H1 (cell line): ENCODE data around the gene ACOT7. TPM values are rescaled to one million over a fixed set of nuclear protein-coding genes. Genes with fewer than 3 reads are reported as not detected.

ENCODE experiments used
- CTCF ChIA-PET: fragments of 300-600 bp; sonication (Branson Sonifier 250); formaldehyde crosslinking; loops from one replicate; lab custom pipeline; 2021; ENCODE audit not compliant: partially characterized antibody; lab: Charles Lee
- POLR2A ChIA-PET: fragments of 300-600 bp; sonication (Branson Sonifier 250); formaldehyde crosslinking; loops from one replicate; lab custom pipeline; 2021; ENCODE audit warnings: inconsistent platforms; ENCODE audit not compliant: partially characterized antibody; lab: Charles Lee
- DNase-seq, 2 experiments: peaks; one replicate each; pipeline versions ENCODE4 v3.0.0 to v3.0.0-alpha.2; 2010 to 2022; ENCODE audit warnings: low spot score in 2 of 2, low read depth in 1 of 2, mixed read lengths in 1 of 2
- FAIRE-seq: peaks from 2 replicates; lab custom pipeline; 2011; peaks lifted over from hg19 to GRCh38; lab: Jason Lieb, UNC
- H2AFZ ChIP-seq: 2 replicates; pipeline ENCODE4 v1.8.1; 2012; ENCODE audit warnings: low read length, inconsistent platforms
- H2AK5ac ChIP-seq: 2 replicates; pipeline ENCODE4 v1.6.1; 2013; ENCODE audit warnings: low read depth, low read length
- H2BK120ac ChIP-seq: replicated peaks from 2 replicates; pipeline ENCODE3; 2013; ENCODE audit warnings: low read depth, low read length, inconsistent platforms
- H2BK12ac ChIP-seq: 2 replicates; pipeline ENCODE4 v1.6.1; 2013; ENCODE audit warnings: low read depth, low read length
- H2BK15ac ChIP-seq: 2 replicates; pipeline ENCODE4 v1.6.1; 2013; ENCODE audit warnings: low read length
- H2BK20ac ChIP-seq: 2 replicates; pipeline ENCODE4 v1.6.1; 2013; ENCODE audit warnings: low read length
- H2BK5ac ChIP-seq: 2 replicates; pipeline ENCODE4 v1.6.1; 2013; ENCODE audit warnings: low read depth, low read length
- H3K14ac ChIP-seq: 2 replicates; pipeline ENCODE4 v1.6.1; 2013; ENCODE audit warnings: inconsistent platforms; ENCODE audit not compliant: insufficient read length
- H3K18ac ChIP-seq: 2 replicates; pipeline ENCODE4 v1.6.1; 2013; ENCODE audit warnings: low read length; ENCODE audit errors: extremely low read depth
- H3K23ac ChIP-seq: 2 replicates; pipeline ENCODE4 v1.6.1; 2013; ENCODE audit warnings: inconsistent platforms; ENCODE audit not compliant: insufficient read length
- H3K23me2 ChIP-seq: 2 replicates; pipeline ENCODE4 v1.6.1; 2013; ENCODE audit warnings: low read depth, low read length
- H3K27ac ChIP-seq: 2 replicates; pipeline ENCODE4 v1.6.1; 2011; ENCODE audit warnings: low read depth, low read length, inconsistent platforms
- H3K27me3 ChIP-seq, 4 experiments: replicated peaks in 1 of 4; 1 replicate in 1 of 4; 2 replicates in 3 of 4; pipeline versions ENCODE4 v1.6.1 to v1.8.1; 2011 to 2013; ENCODE audit warnings: low read length in 3 of 4, mild to moderate bottlenecking in 3 of 4, inconsistent platforms in 2 of 4, mixed read lengths in 2 of 4, moderate library complexity in 1 of 4; ENCODE audit not compliant: control insufficient read depth in 3 of 4, insufficient read depth in 3 of 4; ENCODE audit errors: extremely low read depth in 1 of 4
- H3K36me3 ChIP-seq, 4 experiments: 2 replicates each; pipeline versions ENCODE4 v1.6.1 to v1.8.1; 2011 to 2013; ENCODE audit warnings: mild to moderate bottlenecking in 4 of 4, low read length in 3 of 4, moderate library complexity in 2 of 4, control low read depth in 1 of 4, inconsistent platforms in 1 of 4; ENCODE audit not compliant: insufficient read depth in 4 of 4, control insufficient read depth in 2 of 4
- H3K4ac ChIP-seq: replicated peaks from 2 replicates; pipeline ENCODE3; 2013; ENCODE audit warnings: low read length, low read depth, mixed read lengths, inconsistent platforms; ENCODE audit not compliant: insufficient read length
- H3K4me1 ChIP-seq, 4 experiments: replicated peaks in 1 of 4; 1 replicate in 1 of 4; 2 replicates in 3 of 4; pipeline versions ENCODE4 v1.6.1 to v1.8.1; 2011 to 2013; ENCODE audit warnings: low read length in 3 of 4, inconsistent platforms in 2 of 4, mixed read lengths in 1 of 4; ENCODE audit not compliant: insufficient read depth in 4 of 4, control insufficient read depth in 3 of 4
- H3K4me2 ChIP-seq, 2 experiments: 2 replicates each; pipeline versions ENCODE4 v1.6.1 to v1.8.1; 2011 to 2013; ENCODE audit warnings: low read depth in 2 of 2, low read length in 2 of 2, control low read depth in 1 of 2, inconsistent platforms in 1 of 2, mild to moderate bottlenecking in 1 of 2; ENCODE audit not compliant: insufficient read depth in 1 of 2
- H3K4me3 ChIP-seq, 4 experiments: fragments of 200-600, 300-600 bp in 1 of 4; sonication (generic), shearing (Covaris generic), sonication (Bioruptor Twin) in 1 of 4; 2 replicates each; pipeline versions ENCODE4 v1.5.1 to v1.8.1; 2011 to 2016; ENCODE audit warnings: low read length in 4 of 4, low read depth in 3 of 4, control low read depth in 2 of 4, inconsistent platforms in 2 of 4, mild to moderate bottlenecking in 2 of 4, mixed read lengths in 1 of 4, moderate library complexity in 1 of 4; ENCODE audit not compliant: insufficient read depth in 2 of 4; ENCODE audit errors: extremely low read depth in 1 of 4
- H3K56ac ChIP-seq: replicated peaks from 2 replicates; pipeline ENCODE3; 2013; ENCODE audit warnings: low read depth, mild to moderate bottlenecking, mixed read lengths, low read length, inconsistent platforms; ENCODE audit not compliant: insufficient read length
- H3K79me1 ChIP-seq: 2 replicates; pipeline ENCODE4 v1.6.1; 2013; ENCODE audit warnings: low read depth, low read length, control low read depth
- H3K79me2 ChIP-seq, 2 experiments: 2 replicates each; pipeline versions ENCODE4 v1.6.1 to v1.8.1; 2012 to 2013; ENCODE audit warnings: low read length in 2 of 2, mild to moderate bottlenecking in 2 of 2, inconsistent platforms in 1 of 2; ENCODE audit not compliant: insufficient read depth in 2 of 2, control insufficient read depth in 1 of 2
- H3K9ac ChIP-seq, 4 experiments: replicated peaks in 1 of 4; 1 replicate in 1 of 4; 2 replicates in 3 of 4; pipeline versions ENCODE4 v1.6.1 to v1.8.1; 2011 to 2013; ENCODE audit warnings: low read depth in 3 of 4, low read length in 3 of 4, control low read depth in 2 of 4, mild to moderate bottlenecking in 2 of 4, moderate library complexity in 2 of 4, inconsistent platforms in 1 of 4; ENCODE audit errors: extremely low read depth in 1 of 4
- H3K9me3 ChIP-seq, 2 experiments: 2 replicates each; pipeline versions ENCODE4 v1.6.1 to v1.8.1; 2012 to 2013; ENCODE audit warnings: mild to moderate bottlenecking in 2 of 2, moderate library complexity in 2 of 2, control low read depth in 1 of 2, inconsistent platforms in 1 of 2, low read depth in 1 of 2, low read length in 1 of 2, mixed read lengths in 1 of 2; ENCODE audit not compliant: insufficient read depth in 2 of 2
- H4K20me1 ChIP-seq, 2 experiments: replicated peaks in 1 of 2; 2 replicates each; pipeline versions ENCODE3 to v1.8.1; 2011 to 2013; ENCODE audit warnings: inconsistent platforms in 2 of 2, low read length in 2 of 2, mild to moderate bottlenecking in 1 of 2; ENCODE audit not compliant: insufficient read depth in 2 of 2, control insufficient read depth in 1 of 2
- H4K5ac ChIP-seq: 2 replicates; pipeline ENCODE4 v1.6.1; 2013; ENCODE audit warnings: low read length, low read depth, mixed read lengths, inconsistent platforms; ENCODE audit not compliant: insufficient read length
- H4K8ac ChIP-seq: 2 replicates; pipeline ENCODE4 v1.8.0; 2013; ENCODE audit warnings: mild to moderate bottlenecking, moderate library complexity, low read length, inconsistent platforms; ENCODE audit not compliant: insufficient read depth; ENCODE audit errors: extremely low read depth
- H4K91ac ChIP-seq: replicated peaks from 2 replicates; pipeline ENCODE3; 2013; ENCODE audit warnings: low read length, mixed read lengths, inconsistent platforms; ENCODE audit not compliant: insufficient read length
- ASH2L ChIP-seq: fragments of 200-600, 300-600 bp; sonication (generic); IDR thresholded peaks from one replicate; pipeline ENCODE4 v1.7.1; 2017; ENCODE audit warnings: low read length
- ATF3 ChIP-seq: IDR thresholded peaks from 2 replicates; pipeline ENCODE4 v1.6.1; 2011; ENCODE audit warnings: low read depth, mild to moderate bottlenecking, low read length; ENCODE audit not compliant: insufficient read depth
- BCL11A ChIP-seq, 2 experiments: IDR thresholded peaks; one replicate each; pipeline ENCODE4 v1.6.1; 2011; ENCODE audit warnings: low read depth in 2 of 2, low read length in 2 of 2, mild to moderate bottlenecking in 2 of 2
- CBX5 ChIP-seq: fragments of 300-800, 300-1000 bp; sonication (generic); IDR thresholded peaks from 2 replicates; pipeline ENCODE4 v1.7.1; 2016; ENCODE audit warnings: antibody characterized with exemption, low read length, low read depth
- CREB1 ChIP-seq: IDR thresholded peaks from 2 replicates; pipeline ENCODE4 v1.6.1; 2012; ENCODE audit warnings: inconsistent platforms
- EGR1 ChIP-seq: IDR thresholded peaks from 2 replicates; pipeline ENCODE4 v1.6.1; 2011; ENCODE audit warnings: low read depth, low read length, borderline replicate concordance
- JUN ChIP-seq: IDR thresholded peaks from 2 replicates; pipeline ENCODE4 v1.6.1; 2011; ENCODE audit warnings: low read depth, mild to moderate bottlenecking, improper control_type of control experiment, low read length
- MAFK ChIP-seq: IDR thresholded peaks from 2 replicates; pipeline ENCODE4 v1.6.1; 2012; ENCODE audit warnings: low read depth, mild to moderate bottlenecking, improper control_type of control experiment, low read length
- SIRT6 ChIP-seq: IDR thresholded peaks from one replicate; pipeline ENCODE4 v1.7.1; 2012; ENCODE audit warnings: low read length, inconsistent platforms
- SRF ChIP-seq: IDR thresholded peaks from 2 replicates; pipeline ENCODE4 v1.6.1; 2011; ENCODE audit warnings: mild to moderate bottlenecking, low read depth, low read length, moderate library complexity
- TAF7 ChIP-seq: optimal IDR thresholded peaks from 2 replicates; pipeline ENCODE3; 2011; ENCODE audit warnings: low read depth, mild to moderate bottlenecking, inconsistent platforms, low read length, moderate library complexity, borderline replicate concordance
- USF2 ChIP-seq: IDR thresholded peaks from 2 replicates; pipeline ENCODE4 v1.6.1; 2011; ENCODE audit warnings: low read length, improper control_type of control experiment
- WGBS, 2 experiments: shearing (Covaris generic) in 1 of 2; methylation state at CpG; one replicate each; pipeline versions ENCODE4 v1.1.6 to v1.1.7; 2013 to 2015; ENCODE audit warnings: low lambda C conversion rate in 2 of 2, mixed read lengths in 2 of 2, inconsistent platforms in 1 of 2, low coverage in 1 of 2, missing lambda C conversion rate in 1 of 2; ENCODE audit not compliant: insufficient replicate concordance in 2 of 2, insufficient coverage in 1 of 2, insufficient read length in 1 of 2; ENCODE audit errors: extremely low coverage in 1 of 2, missing lambda C conversion rate in 1 of 2; 5-methylcytosine and 5-hydroxymethylcytosine counted together
- polyA plus RNA-seq, 7 experiments: library from polyadenylated mRNA; depleted of rRNA in 3 of 7; stranded (reverse) in 5 of 7; unstranded in 2 of 7; fragments of >200 nt in 5 of 7; fragments of 200-250 nt in 2 of 7; gene quantifications; 1 replicate in 5 of 7; 2 replicates in 1 of 7; 4 replicates in 1 of 7; pipeline versions ENCODE4 v1.2.1 to v1.2.3, GENCODE V29; 2011 to 2013; ENCODE audit warnings: missing spikeins in 2 of 7, mixed read lengths in 2 of 7
- total RNA-seq: library from RNA; stranded (reverse); fragmentation: NEBNext Ultra II Directional; extraction: Animal tissue kit (Norgen Biotek cat#: 25700); gene quantifications from 2 replicates; pipeline ENCODE4 v1.2.1, GENCODE V29; 2021

ACOT7 gene
- total and polyA plus RNA-seq, 2 of the 8 experiments (the other 6 are each of a cell fraction or from before 2014, with no cell fraction given), result 151 to 214 TPM

- FAIRE-seq, result no peak
- TF ChIP-seq JUN (no peak), SRF (no peak), EGR1 (no peak), BCL11A (IDR thresholded peaks at IDR 0.05; ENCODE audit: low read depth in 2 of 2, low read length in 2 of 2) (no peak), USF2 (no peak), CBX5 (no peak), ASH2L (no peak), ATF3 (no peak), SIRT6 (no peak), TAF7 (no peak), MAFK (no peak), CREB1 (no peak)
Measured at GRCh38 chr1:6267686-6268322, 125.8 kb downstream of the ACOT7 start.

More at GRCh38 chr1:6267686-6268322, 125.8 kb downstream of the ACOT7 start:
- H4K91ac ChIP-seq, result no peak overlapping the region
- no peak overlapping the region for H2AFZ ChIP-seq
- no peaks in the 10 kb centered on the region; a peak in 1 of 7 replicates for H3K27me3 ChIP-seq
- H3K56ac ChIP-seq, result no peak overlapping the region
- H3K4ac ChIP-seq, result no peak overlapping the region
- H3K14ac ChIP-seq, result no peak overlapping the region
- H2BK20ac ChIP-seq, result no peak overlapping the region
- no peak overlapping the region for H2AK5ac ChIP-seq
- no peak overlapping the region for H3K4me3 ChIP-seq
- no peaks in the 10 kb centered on the region for H3K36me3 ChIP-seq
- H3K18ac ChIP-seq, result no peak overlapping the region
- peaks cover 0 to 3% (median 0%) of the 10 kb centered on the region in 4 experiments; a peak in 3 of 7 replicates for H3K4me1 ChIP-seq
- H3K9ac ChIP-seq, result no peak overlapping the region
- H2BK12ac ChIP-seq, result no peak overlapping the region
- H4K8ac ChIP-seq, result no peak overlapping the region
- 91% methylated on average over 12 of the region's 12 CpGs; no CpG with 5 or more reads in 1 of the 2 experiments for WGBS, 2 experiments
- ChIA-PET CTCF (interaction anchor here (0.8 to 7.0 kb wide), 24 partner anchors 9 to 226 kb away, joined by 3 to 51 read pairs (median 5); no protein-coding TSS in a partner anchor), POLR2A (interaction anchor here (0.8 to 1.2 kb wide), 2 partner anchors 21 to 22 kb away, joined by 3 read pairs; no protein-coding TSS in a partner anchor)
- no peaks in the 10 kb centered on the region for H3K9me3 ChIP-seq
- H4K5ac ChIP-seq, result no peak overlapping the region
- no peak overlapping the region for H3K4me2 ChIP-seq
- H4K20me1 ChIP-seq, result peaks cover 5 to 22% of the 10 kb centered on the region in 2 experiments
- no peak overlapping the region for H3K27ac ChIP-seq
- DNase-seq, result no peak
- no peak overlapping the region for H2BK15ac ChIP-seq
- no peak overlapping the region for H3K23ac ChIP-seq
- H3K79me1 ChIP-seq, result no peaks in the 10 kb centered on the region
- no peaks in the 10 kb centered on the region for H3K79me2 ChIP-seq
- H2BK5ac ChIP-seq, result no peak overlapping the region
- H2BK120ac ChIP-seq, result no peak overlapping the region
- no peaks in the 10 kb centered on the region for H3K23me2 ChIP-seq
